Activated B cell treated with CpG ODN at 0.5 μM for 24 hours (primary cell): ENCODE measurements around the gene ZNF584. TPM values are rescaled to one million over a fixed set of nuclear protein-coding genes. Genes with fewer than 3 reads are reported as not detected.
A peak's percentile ranks its signal among the peaks of the same experiment; 100 is the strongest.

ENCODE experiments used
- ATAC-seq: fragments of 200-7000 bp; cut with Tn5 transposase; one replicate; pipeline ENCODE4 v1.10.0; 2021; ENCODE audit warnings: low read depth, mild to moderate bottlenecking, moderate library complexity
- CTCF ChIA-PET: fragments of 350-600 bp; sonication (Branson Sonifier 250); formaldehyde crosslinking; loops from one replicate; lab custom pipeline; 2021; ENCODE audit warnings: antibody characterized with exemption; lab: Charles Lee
- POLR2A ChIA-PET: fragments of 350-600 bp; sonication (Branson Sonifier 250); formaldehyde crosslinking; loops from one replicate; lab custom pipeline; 2021; ENCODE audit warnings: antibody characterized with exemption; lab: Charles Lee
- DNase-seq: peaks from one replicate; pipeline ENCODE4 v3.0.0; 2022
- H3K27ac Mint-ChIP-seq: one replicate; pipeline ENCODE4 v1.8.0; 2020; ENCODE audit warnings: mixed read lengths
- H3K27me3 Mint-ChIP-seq: one replicate; pipeline ENCODE4 v1.8.0; 2021; ENCODE audit warnings: mixed read lengths
- H3K36me3 Mint-ChIP-seq: one replicate; pipeline ENCODE4 v1.8.0; 2021; ENCODE audit warnings: low read depth, mixed read lengths
- H3K4me1 Mint-ChIP-seq: one replicate; pipeline ENCODE4 v1.8.0; 2021; ENCODE audit warnings: mixed read lengths
- H3K4me3 Mint-ChIP-seq: one replicate; pipeline ENCODE4 v1.8.0; 2020; ENCODE audit warnings: mild to moderate bottlenecking, mixed read lengths
- H3K9me3 Mint-ChIP-seq: one replicate; pipeline ENCODE4 v1.8.0; 2020; ENCODE audit warnings: mixed read lengths
- CTCF ChIP-seq: fragments of 200-600 bp; IDR thresholded peaks from one replicate; pipeline ENCODE4 v1.8.0; 2022; ENCODE audit warnings: antibody characterized with exemption, mild to moderate bottlenecking
- intact Hi-C: fragments of 100-400 bp; cut with micrococcal nuclease; formaldehyde crosslinking; loops from one replicate; pipeline ENCODE4 v1.15.1; 2024
- total RNA-seq: library from RNA; stranded (reverse); gene quantifications from 2 replicates; pipeline ENCODE4 v1.2.3, GENCODE V29; 2022

Gene ZNF584
- total RNA-seq, 1 donor from 2014 or later = 9.6 TPM

GRCh38 chr19:58381460-58382212, 26.8 kb upstream of the ZNF584 start:
- intact Hi-C loops = loop anchor here (1.0 to 2.0 kb wide), 13 partner anchors 19 to 198 kb away; partner anchors contain the start of genes ERVK3-1, MZF1, ZBTB45 and ZNF132
- no peak for DNase-seq

GRCh38 chr19:58382997-58383603, 25.3 kb upstream of the ZNF584 start:
- ChIA-PET POLR2A (interaction anchor here (0.6 to 2.1 kb wide), 2 partner anchors 20 to 140 kb away, joined by 3 to 10 read pairs; no protein-coding TSS in a partner anchor), CTCF (no interaction called here)
- TF ChIP-seq CTCF = no peak
- Mint-ChIP-seq H3K27ac (no peak overlapping the region), H3K4me1 (peaks cover 51% of the 10 kb centered on the region), H3K36me3 (peaks cover 12% of the 10 kb centered on the region), H3K4me3 (peak overlapping the region; percentile 24), H3K9me3 (no peaks in the 10 kb centered on the region), H3K27me3 (no peaks in the 10 kb centered on the region)
- ATAC-seq (no peak), DNase-seq (no peak)
- intact Hi-C loops = no loop called here

More at GRCh38 chr19:58381460-58382212, 26.8 kb upstream of the ZNF584 start:
- peak overlapping the region; percentile 87 for H3K27ac Mint-ChIP-seq
- H3K9me3 Mint-ChIP-seq = no peaks in the 10 kb centered on the region
- peaks cover 40% of the 10 kb centered on the region for H3K4me1 Mint-ChIP-seq
- TF ChIP-seq CTCF = no peak
- ChIA-PET POLR2A (interaction anchor here (0.6 to 4.2 kb wide), 21 partner anchors 9 to 717 kb away, joined by 3 to 89 read pairs (median 3); partner anchors contain the start of genes CHMP2A, TRIM28, UBE2M and ZBTB45), CTCF (interaction anchor here (1.0 to 1.3 kb wide), 2 partner anchors 19 to 138 kb away, joined by 3 to 4 read pairs; partner anchors contain the start of genes ZBTB45 and ZNF497)
- peak overlapping the region; percentile 83 for H3K4me3 Mint-ChIP-seq
- no peaks in the 10 kb centered on the region for H3K36me3 Mint-ChIP-seq
- H3K27me3 Mint-ChIP-seq = no peaks in the 10 kb centered on the region
- no peak for ATAC-seq

- TF ChIP-seq CTCF = no peak
- Mint-ChIP-seq H3K27ac (peak overlapping the region; percentile 98), H3K4me3 (peak overlapping the region; percentile 95), H3K36me3 (peaks cover 32% of the 10 kb centered on the region), H3K9me3 (no peaks in the 10 kb centered on the region), H3K27me3 (no peaks in the 10 kb centered on the region), H3K4me1 (peaks cover 49% of the 10 kb centered on the region)
- no peak for DNase-seq
- POLR2A ChIA-PET = interaction anchor here (0.8 to 5.0 kb wide), 3 partner anchors 22 to 114 kb away, joined by 3 to 40 read pairs (median 3); partner anchors contain the start of gene ZNF497
- intact Hi-C loops = no loop called here
- ATAC-seq = no peak
- CTCF ChIA-PET = no interaction called here
These were observed 23.0 kb upstream of the ZNF584 start for GRCh38 chr19:58385313-58385890.

- peak overlapping the region; percentile 98 for H3K27ac Mint-ChIP-seq
- peaks cover 54% of the 10 kb centered on the region for H3K4me1 Mint-ChIP-seq
- intact Hi-C loops = loop anchor here (2.0 kb wide), 1 partner anchor 81 kb away; the partner anchor contains the start of gene ZNF324
- peaks cover 39% of the 10 kb centered on the region for H3K36me3 Mint-ChIP-seq
- no peak for TF ChIP-seq CTCF
- no peaks in the 10 kb centered on the region for H3K9me3 Mint-ChIP-seq
- no peak for ATAC-seq
- ChIA-PET CTCF (no interaction called here), POLR2A (interaction anchor here (0.9 to 5.0 kb wide), 7 partner anchors 10 to 384 kb away, joined by 3 to 40 read pairs (median 3); partner anchors contain the start of genes RNF225, ZNF497, ZNF584 and ZNF606)
- peak overlapping the region; percentile 95 for H3K4me3 Mint-ChIP-seq
- no peaks in the 10 kb centered on the region for H3K27me3 Mint-ChIP-seq
- no peak for DNase-seq
These were observed 22.4 kb upstream of the ZNF584 start for GRCh38 chr19:58385891-58386575.
